ENCODE results near the gene GPR160.

DNA sequence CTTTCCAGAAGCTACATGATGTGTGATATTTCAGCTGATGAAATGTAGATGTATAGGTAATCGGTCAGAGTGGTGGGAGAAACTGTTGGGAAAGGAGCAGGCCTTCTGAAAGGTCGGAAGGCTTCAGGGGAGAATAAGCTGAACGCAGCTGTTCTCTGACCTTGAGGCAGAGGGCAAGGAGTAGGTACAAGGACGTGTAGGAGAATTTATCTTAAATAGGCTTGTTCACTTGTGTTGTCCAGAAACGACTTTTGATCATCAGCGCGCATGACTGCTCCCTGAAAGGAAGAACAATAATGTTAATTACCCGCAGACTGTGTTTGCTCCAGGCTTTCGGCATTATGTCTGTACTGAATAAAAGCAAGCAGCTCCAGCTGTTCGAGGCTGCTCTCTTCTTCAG, 39.6 kb downstream of the GPR160 start:
- TF ChIP-seq, protein P1, sequence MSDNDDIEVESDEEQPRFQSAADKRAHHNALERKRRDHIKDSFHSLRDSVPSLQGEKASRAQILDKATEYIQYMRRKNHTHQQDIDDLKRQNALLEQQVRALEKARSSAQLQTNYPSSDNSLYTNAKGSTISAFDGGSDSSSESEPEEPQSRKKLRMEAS (IDR thresholded peaks at IDR 0.05; ENCODE audit: low read depth, low read length), result no peak
- TF ChIP-seq POLR2A (IDR thresholded peaks at IDR 0.05; ENCODE audit: extremely low read depth, insufficient read length), result no peak
- TF ChIP-seq, protein P2, sequence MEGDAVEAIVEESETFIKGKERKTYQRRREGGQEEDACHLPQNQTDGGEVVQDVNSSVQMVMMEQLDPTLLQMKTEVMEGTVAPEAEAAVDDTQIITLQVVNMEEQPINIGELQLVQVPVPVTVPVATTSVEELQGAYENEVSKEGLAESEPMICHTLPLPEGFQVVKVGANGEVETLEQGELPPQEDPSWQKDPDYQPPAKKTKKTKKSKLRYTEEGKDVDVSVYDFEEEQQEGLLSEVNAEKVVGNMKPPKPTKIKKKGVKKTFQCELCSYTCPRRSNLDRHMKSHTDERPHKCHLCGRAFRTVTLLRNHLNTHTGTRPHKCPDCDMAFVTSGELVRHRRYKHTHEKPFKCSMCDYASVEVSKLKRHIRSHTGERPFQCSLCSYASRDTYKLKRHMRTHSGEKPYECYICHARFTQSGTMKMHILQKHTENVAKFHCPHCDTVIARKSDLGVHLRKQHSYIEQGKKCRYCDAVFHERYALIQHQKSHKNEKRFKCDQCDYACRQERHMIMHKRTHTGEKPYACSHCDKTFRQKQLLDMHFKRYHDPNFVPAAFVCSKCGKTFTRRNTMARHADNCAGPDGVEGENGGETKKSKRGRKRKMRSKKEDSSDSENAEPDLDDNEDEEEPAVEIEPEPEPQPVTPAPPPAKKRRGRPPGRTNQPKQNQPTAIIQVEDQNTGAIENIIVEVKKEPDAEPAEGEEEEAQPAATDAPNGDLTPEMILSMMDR (IDR thresholded peaks at IDR 0.05; ENCODE audit: low read depth, low read length), result no peak

Data from NB4 (cell line).